Vagina (tissue), 2 donors: Measurements from ENCODE around the gene COPZ1.

ENCODE experiments used
- POLR2A ChIP-seq, 2 donors: fragments of 450-650 bp; IDR thresholded peaks; one replicate each; pipeline ENCODE4 v1.6.1; 2017; ENCODE audit warnings: antibody characterized with exemption in 2 of 2, mild to moderate bottlenecking in 2 of 2, moderate library complexity in 2 of 2
- POLR2AphosphoS5 ChIP-seq, 2 donors: sonication (generic); formaldehyde crosslinking; IDR thresholded peaks; one replicate each; pipeline ENCODE4 v1.9.0; 2017; ENCODE audit warnings: antibody characterized with exemption in 2 of 2, mild to moderate bottlenecking in 2 of 2, low read depth in 1 of 2; ENCODE audit not compliant: insufficient read depth in 1 of 2
- TF ChIP-seq, protein P1 (sequence below), 3 experiments: fragments of 450-650 bp in 2 of 3; fragments of 200-600 bp in 1 of 3; sonication (generic) in 1 of 3; IDR thresholded peaks; one replicate each; pipeline ENCODE4 v1.5.1; 2017 to 2019; ENCODE audit warnings: antibody characterized with exemption in 3 of 3, mild to moderate bottlenecking in 2 of 3, moderate library complexity in 2 of 3

DNA sequence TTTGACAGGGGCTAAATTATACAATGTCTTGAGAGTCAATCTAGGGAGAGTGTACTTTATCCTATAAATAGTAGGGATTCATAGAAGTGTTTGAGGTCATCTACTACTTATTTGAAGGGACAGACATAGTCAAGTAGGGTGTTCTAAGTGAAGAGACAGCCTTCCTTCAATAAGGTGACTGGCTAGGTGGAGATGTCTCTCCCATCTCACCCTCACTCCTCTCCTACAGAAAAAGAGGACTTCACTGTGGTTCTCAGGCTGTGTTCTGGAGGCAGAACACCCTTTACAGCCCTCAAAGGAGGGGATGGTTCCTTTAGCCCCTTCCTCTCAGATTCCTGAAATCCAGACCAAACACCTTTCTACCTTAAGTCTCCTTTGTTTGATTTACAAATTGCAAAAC is 21.3 kb upstream of the COPZ1 start:
- TF ChIP-seq, protein P1, sequence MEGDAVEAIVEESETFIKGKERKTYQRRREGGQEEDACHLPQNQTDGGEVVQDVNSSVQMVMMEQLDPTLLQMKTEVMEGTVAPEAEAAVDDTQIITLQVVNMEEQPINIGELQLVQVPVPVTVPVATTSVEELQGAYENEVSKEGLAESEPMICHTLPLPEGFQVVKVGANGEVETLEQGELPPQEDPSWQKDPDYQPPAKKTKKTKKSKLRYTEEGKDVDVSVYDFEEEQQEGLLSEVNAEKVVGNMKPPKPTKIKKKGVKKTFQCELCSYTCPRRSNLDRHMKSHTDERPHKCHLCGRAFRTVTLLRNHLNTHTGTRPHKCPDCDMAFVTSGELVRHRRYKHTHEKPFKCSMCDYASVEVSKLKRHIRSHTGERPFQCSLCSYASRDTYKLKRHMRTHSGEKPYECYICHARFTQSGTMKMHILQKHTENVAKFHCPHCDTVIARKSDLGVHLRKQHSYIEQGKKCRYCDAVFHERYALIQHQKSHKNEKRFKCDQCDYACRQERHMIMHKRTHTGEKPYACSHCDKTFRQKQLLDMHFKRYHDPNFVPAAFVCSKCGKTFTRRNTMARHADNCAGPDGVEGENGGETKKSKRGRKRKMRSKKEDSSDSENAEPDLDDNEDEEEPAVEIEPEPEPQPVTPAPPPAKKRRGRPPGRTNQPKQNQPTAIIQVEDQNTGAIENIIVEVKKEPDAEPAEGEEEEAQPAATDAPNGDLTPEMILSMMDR (IDR thresholded peaks at IDR 0.05), result no peak
- TF ChIP-seq POLR2AphosphoS5 (IDR thresholded peaks at IDR 0.05; ENCODE audit: insufficient read depth in 1 of 2, low read depth in 1 of 2), result no peak
- no peak for TF ChIP-seq POLR2A (IDR thresholded peaks at IDR 0.05)
